GM18858 (cell line): ENCODE data around the gene TRIM49D2.
"Not testable (repeated sequence)": the region's sequence is repeated elsewhere in the genome, so short reads cannot be mapped to it uniquely, and the experiment has no call there.

Experiments used
- ATAC-seq: cut with Tn5 transposase; IDR thresholded peaks from one replicate; pipeline ENCODE4 v1.9.1; 2021; ENCODE audit not compliant: unreplicated experiment

The TRIM49D2 gene, protein sequence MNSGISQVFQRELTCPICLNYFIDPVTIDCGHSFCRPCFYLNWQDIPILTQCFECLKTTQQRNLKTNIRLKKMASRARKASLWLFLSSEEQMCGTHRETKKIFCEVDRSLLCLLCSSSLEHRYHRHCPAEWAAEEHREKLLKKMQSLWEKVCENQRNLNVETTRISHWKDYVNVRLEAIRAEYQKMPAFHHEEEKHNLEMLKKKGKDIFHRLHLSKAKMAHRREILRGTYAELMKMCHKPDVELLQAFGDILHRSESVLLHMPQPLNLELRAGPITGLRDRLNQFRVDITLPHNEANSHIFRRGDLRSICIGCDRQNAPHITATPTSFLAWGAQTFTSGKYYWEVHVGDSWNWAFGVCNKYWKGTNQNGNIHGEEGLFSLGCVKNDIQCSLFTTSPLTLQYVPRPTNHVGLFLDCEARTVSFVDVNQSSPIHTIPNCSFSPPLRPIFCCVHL

DNA sequence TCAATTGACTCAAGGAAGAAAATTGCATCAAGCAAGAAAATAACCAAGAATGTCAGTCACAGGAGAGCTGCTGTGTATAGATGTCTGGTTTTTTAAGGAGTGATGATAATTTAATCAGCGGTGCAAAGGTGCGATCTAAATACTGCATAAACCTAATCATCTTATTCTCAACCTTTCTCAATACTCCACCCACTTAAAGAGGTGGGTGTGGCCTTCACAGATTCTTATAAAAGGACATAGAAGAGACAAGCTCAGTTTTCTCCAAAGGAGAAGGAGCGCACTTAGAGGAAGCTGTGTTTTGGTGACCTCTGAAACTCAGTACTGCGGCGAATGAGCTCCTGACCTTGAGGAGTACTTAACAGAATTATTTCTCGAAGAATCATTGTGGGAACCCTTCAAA is at the start of gene TRIM49D2:
Gene TRIM49D2 (plus strand): TSS at position 301 of the 400 bp plus-strand sequence. CDS start 2,698 bp downstream, outside the sequence.
- not testable (repeated sequence) for ATAC-seq

DNA sequence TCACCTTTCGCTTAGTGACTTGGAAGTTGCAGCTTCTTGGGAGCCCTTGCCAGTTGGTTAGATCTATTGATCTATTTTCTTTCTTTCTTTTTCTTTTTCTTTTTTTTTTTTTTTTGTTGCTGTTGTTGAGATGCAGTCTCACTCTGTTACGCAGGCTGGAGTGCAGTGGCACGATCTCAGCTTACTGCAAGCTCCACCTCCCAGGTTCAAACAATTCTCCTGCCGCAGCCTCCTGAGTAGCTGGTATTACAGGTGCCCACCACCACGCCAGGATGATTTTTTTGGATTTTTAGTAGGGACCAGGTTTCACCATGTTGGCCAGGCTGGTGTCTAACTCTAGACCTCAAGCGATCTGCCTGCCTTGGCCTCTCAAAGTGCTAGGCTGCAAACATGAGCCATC is 46.4 kb upstream of the TRIM49D2 start:
- ATAC-seq, result not testable (repeated sequence)

DNA sequence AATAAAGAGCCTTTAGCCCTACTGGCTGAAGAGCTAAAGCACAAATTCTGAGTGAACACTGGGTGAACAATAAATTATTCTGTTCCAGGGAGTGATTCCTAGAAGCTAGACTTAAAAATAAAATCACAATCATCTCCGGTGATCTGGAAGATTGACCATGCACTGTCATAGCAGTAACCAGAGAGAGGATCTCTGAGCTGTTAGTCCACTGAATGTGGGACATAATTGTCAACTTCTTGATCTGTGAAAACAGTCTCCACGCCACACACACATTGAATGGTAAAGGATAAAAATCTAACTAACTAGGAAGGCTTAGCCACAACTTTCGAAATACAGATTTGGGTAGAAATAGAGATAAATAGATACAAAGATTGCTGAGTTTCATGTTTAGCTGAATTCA is 30.6 kb upstream of the TRIM49D2 start:
- not testable (repeated sequence) for ATAC-seq

DNA sequence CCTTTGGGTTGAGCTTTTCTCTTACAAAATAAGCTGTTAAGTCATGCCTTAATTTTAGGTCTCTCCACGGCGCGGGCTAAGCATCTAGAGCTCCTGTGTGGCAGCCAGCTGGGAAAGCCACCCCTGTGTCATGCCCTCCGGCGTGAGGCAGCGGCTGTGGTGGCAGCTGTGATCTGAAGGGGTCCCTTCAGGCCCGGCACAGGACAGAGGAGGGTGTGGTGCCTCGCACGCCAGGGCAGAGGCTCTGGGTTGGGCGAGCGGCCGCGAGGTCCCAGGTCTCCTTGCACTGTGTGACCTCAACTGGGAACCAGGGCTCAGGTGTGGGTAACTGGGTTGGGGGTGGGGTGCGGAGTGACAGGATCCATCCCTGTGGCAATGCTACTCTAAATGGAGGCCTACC is 23.1 kb upstream of the TRIM49D2 start:
- ATAC-seq, result not testable (repeated sequence)

DNA sequence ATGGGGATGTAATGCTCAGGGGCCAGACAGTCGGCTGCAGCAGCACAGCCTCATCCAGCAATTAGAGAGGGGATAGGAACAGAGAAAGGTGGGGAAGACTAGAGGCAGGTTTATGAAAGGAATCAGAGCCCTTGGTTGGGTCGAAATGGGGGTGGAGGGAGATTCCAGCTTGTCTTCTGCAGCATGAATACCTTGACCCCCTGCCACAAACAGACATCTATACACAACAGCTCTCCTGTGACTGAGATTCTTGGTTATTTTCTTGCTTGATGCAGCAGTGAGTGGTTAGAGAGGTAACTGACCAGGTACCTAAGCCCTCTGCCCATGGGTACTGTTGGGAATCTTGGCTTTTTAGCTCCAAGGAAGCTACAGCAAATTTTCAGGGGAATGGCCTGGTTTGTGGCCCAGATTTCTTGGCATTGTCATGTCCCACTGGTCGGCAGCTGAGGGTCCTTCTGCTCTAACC is 1.6 kb upstream of the TRIM49D2 start, which contains the start of gene TRIM49D1:
Gene TRIM49D1 (minus strand): TSS at position 51 of the 466 bp plus-strand sequence. CDS start 4,535 bp downstream, outside the sequence.
- ATAC-seq, result no peak

DNA sequence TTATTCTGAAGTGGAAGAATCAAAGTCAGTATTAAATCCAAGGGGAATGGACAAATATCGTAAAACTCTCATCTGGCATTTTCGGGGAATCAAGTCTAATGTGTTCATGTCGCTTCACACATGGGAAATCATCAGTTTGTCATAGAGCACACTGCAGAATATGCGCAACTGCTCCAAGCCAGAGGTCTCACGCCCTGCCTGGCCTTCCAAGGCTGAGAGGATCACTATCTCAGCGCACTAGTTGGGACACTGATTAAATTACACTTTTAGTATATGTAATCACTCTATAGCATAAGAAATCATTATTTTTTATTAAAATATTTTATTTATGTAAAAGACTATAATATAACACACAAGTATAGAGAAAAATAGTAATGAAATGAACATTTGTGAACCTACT is 37.0 kb downstream of the TRIM49D2 start:
- not testable (repeated sequence) for ATAC-seq

DNA sequence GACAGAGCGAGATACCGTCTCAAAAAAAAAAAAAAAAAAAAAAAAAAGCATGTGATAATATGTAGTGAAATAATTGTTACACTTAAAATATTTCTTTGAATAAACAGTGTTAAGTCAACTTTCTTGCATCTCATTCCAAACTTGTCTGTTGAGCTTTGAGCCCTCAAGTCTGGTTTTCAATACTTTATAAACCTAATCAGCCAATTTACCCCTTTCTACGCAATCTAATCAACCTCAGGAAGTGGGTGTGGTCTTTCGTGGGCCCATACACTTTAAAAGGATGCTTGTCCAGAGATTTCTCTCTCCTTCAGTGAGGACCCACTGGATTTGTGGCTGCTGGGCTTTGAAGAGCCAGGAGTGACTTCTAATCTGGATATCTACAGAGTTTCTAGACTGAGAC is 41.9 kb downstream of the TRIM49D2 start, which contains the start of gene TRIM64:
Gene TRIM64 (plus strand): TSS at position 301 of the 400 bp plus-strand sequence. CDS start 2,467 bp downstream, outside the sequence.
- ATAC-seq, result not testable (repeated sequence)
